ENCODE measurements around the gene SPCS2.

DNA sequence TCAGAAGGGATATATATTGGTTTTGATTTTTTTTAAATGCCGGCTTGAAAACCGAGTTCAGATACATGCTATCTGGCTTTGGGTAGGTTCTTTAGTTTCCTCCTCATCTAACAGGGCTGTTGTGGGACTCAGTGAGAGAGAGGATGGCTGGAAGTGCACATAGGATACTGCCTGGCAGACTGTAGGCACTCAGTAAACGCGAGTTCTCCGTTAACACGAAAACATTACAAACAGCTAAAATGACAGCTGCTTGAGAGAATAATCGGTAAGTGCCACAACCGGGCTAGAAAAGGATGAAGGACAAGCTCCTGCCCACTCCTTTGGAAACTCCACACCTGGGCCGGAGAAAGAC is 544 bp upstream of the SPCS2 start:
- TF ChIP-seq, protein P1, sequence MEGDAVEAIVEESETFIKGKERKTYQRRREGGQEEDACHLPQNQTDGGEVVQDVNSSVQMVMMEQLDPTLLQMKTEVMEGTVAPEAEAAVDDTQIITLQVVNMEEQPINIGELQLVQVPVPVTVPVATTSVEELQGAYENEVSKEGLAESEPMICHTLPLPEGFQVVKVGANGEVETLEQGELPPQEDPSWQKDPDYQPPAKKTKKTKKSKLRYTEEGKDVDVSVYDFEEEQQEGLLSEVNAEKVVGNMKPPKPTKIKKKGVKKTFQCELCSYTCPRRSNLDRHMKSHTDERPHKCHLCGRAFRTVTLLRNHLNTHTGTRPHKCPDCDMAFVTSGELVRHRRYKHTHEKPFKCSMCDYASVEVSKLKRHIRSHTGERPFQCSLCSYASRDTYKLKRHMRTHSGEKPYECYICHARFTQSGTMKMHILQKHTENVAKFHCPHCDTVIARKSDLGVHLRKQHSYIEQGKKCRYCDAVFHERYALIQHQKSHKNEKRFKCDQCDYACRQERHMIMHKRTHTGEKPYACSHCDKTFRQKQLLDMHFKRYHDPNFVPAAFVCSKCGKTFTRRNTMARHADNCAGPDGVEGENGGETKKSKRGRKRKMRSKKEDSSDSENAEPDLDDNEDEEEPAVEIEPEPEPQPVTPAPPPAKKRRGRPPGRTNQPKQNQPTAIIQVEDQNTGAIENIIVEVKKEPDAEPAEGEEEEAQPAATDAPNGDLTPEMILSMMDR (IDR thresholded peaks at IDR 0.05), result no peak
- no peak for TF ChIP-seq POLR2A (IDR thresholded peaks at IDR 0.05)

Data from vagina (tissue), 2 donors.